Thyroid gland (tissue), 4 donors: ENCODE results near the gene S100A3.

Source experiments
- POLR2A ChIP-seq, 2 donors: fragments of 450-650 bp; IDR thresholded peaks; one replicate each; pipeline ENCODE4 v1.6.1; 2017; ENCODE audit warnings: antibody characterized with exemption in 2 of 2, mild to moderate bottlenecking in 2 of 2, moderate library complexity in 1 of 2
- TF ChIP-seq, protein P1 (sequence below), 6 experiments: fragments of 200-600 bp in 3 of 6; fragments of 450-650 bp in 3 of 6; sonication (generic) in 3 of 6; IDR thresholded peaks; one replicate each; pipeline ENCODE4 v1.5.1; 2016 to 2019; ENCODE audit warnings: antibody characterized with exemption in 6 of 6, mild to moderate bottlenecking in 2 of 6, inconsistent platforms in 1 of 6, moderate library complexity in 1 of 6

- TF ChIP-seq, protein P1, sequence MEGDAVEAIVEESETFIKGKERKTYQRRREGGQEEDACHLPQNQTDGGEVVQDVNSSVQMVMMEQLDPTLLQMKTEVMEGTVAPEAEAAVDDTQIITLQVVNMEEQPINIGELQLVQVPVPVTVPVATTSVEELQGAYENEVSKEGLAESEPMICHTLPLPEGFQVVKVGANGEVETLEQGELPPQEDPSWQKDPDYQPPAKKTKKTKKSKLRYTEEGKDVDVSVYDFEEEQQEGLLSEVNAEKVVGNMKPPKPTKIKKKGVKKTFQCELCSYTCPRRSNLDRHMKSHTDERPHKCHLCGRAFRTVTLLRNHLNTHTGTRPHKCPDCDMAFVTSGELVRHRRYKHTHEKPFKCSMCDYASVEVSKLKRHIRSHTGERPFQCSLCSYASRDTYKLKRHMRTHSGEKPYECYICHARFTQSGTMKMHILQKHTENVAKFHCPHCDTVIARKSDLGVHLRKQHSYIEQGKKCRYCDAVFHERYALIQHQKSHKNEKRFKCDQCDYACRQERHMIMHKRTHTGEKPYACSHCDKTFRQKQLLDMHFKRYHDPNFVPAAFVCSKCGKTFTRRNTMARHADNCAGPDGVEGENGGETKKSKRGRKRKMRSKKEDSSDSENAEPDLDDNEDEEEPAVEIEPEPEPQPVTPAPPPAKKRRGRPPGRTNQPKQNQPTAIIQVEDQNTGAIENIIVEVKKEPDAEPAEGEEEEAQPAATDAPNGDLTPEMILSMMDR (IDR thresholded peaks at IDR 0.05): peak in 1 of 6 experiments; percentile 1
- TF ChIP-seq POLR2A (IDR thresholded peaks at IDR 0.05): peak; percentile 89 to 95
Measured at GRCh38 chr1:153536012-153536670, 12.9 kb downstream of the S100A3 start.
